Liver (tissue), 9 donors: ENCODE measurements around the gene FNDC8. TPM values are rescaled to one million over a fixed set of nuclear protein-coding genes. Genes with fewer than 3 reads are reported as not detected.
"Not testable (repeated sequence)": the region's sequence is repeated elsewhere in the genome, so short reads cannot be mapped to it uniquely, and the experiment has no call there.

Experiments
- DNase-seq: peaks from one replicate; pipeline ENCODE4 v3.0.0-alpha.2; 2017; ENCODE audit warnings: low spot score
- H3K27ac ChIP-seq, 2 donors: one replicate each; pipeline ENCODE4 v1.7.0; 2013; ENCODE audit warnings: inconsistent platforms in 2 of 2, low read length in 2 of 2, control low read depth in 1 of 2, low read depth in 1 of 2, mild to moderate bottlenecking in 1 of 2
- H3K27me3 ChIP-seq, 4 donors: one replicate each; pipeline versions ENCODE4 v1.6.1 to v1.7.0; 2013; ENCODE audit warnings: low read length in 3 of 4, inconsistent platforms in 1 of 4, mild to moderate bottlenecking in 1 of 4, moderate library complexity in 1 of 4; ENCODE audit not compliant: control insufficient read depth in 4 of 4, insufficient read depth in 4 of 4
- H3K36me3 ChIP-seq, 4 donors: one replicate each; pipeline versions ENCODE4 v1.6.1 to v1.7.0; 2013; ENCODE audit warnings: low read length in 3 of 4, mild to moderate bottlenecking in 3 of 4, low read depth in 1 of 4, moderate library complexity in 1 of 4; ENCODE audit not compliant: control insufficient read depth in 4 of 4, insufficient read depth in 3 of 4
- H3K4me1 ChIP-seq, 4 donors: one replicate each; pipeline versions ENCODE4 v1.6.1 to v1.7.0; 2013; ENCODE audit warnings: low read length in 3 of 4, mild to moderate bottlenecking in 3 of 4, moderate library complexity in 1 of 4; ENCODE audit not compliant: control insufficient read depth in 4 of 4, insufficient read depth in 4 of 4
- H3K4me3 ChIP-seq, 3 donors: one replicate each; pipeline versions ENCODE4 v1.6.1 to v1.7.0; 2013; ENCODE audit warnings: low read length in 3 of 3, control low read depth in 1 of 3, low read depth in 1 of 3, mild to moderate bottlenecking in 1 of 3
- H3K9ac ChIP-seq, 2 donors: one replicate each; pipeline ENCODE4 v1.7.0; 2013; ENCODE audit warnings: low read length in 2 of 2, mild to moderate bottlenecking in 2 of 2, moderate library complexity in 2 of 2, control low read depth in 1 of 2, low read depth in 1 of 2
- H3K9me3 ChIP-seq, 4 donors: one replicate each; pipeline versions ENCODE4 v1.6.1 to v1.7.0; 2013; ENCODE audit warnings: low read length in 3 of 4; ENCODE audit not compliant: control insufficient read depth in 4 of 4
- FOXA1 ChIP-seq: IDR thresholded peaks from 2 replicates; pipeline ENCODE4 v1.6.1; 2016; ENCODE audit warnings: antibody characterized with exemption
- GABPA ChIP-seq, 2 donors: IDR thresholded peaks in 1 of 2; conservative IDR thresholded peaks in 1 of 2; 2 replicates each; pipeline ENCODE4 v1.6.1; 2016; ENCODE audit warnings: antibody characterized with exemption in 2 of 2, mild to moderate bottlenecking in 1 of 2, moderate library complexity in 1 of 2
- HNF4A ChIP-seq, 2 donors: conservative IDR thresholded peaks; 2 replicates each; pipeline ENCODE4 v1.6.1; 2016; ENCODE audit warnings: antibody characterized with exemption in 2 of 2, mild to moderate bottlenecking in 2 of 2
- HNF4G ChIP-seq: IDR thresholded peaks from 2 replicates; pipeline ENCODE4 v1.6.1; 2016; ENCODE audit warnings: antibody characterized with exemption
- JUND ChIP-seq, 2 donors: IDR thresholded peaks; 2 replicates each; pipeline ENCODE4 v1.6.1; 2016; ENCODE audit warnings: antibody characterized with exemption in 2 of 2
- NR2F2 ChIP-seq: IDR thresholded peaks from 2 replicates; pipeline ENCODE4 v1.6.1; 2016; ENCODE audit warnings: antibody characterized with exemption
- RAD21 ChIP-seq, 2 donors: IDR thresholded peaks; 2 replicates each; pipeline ENCODE4 v1.6.1; 2016; ENCODE audit warnings: antibody characterized with exemption in 2 of 2, mild to moderate bottlenecking in 2 of 2
- RXRA ChIP-seq, 2 donors: IDR thresholded peaks; 2 replicates each; pipeline ENCODE4 v1.6.1; 2017 to 2018; ENCODE audit warnings: antibody characterized with exemption in 2 of 2, mild to moderate bottlenecking in 1 of 2
- SP1 ChIP-seq: IDR thresholded peaks from 2 replicates; pipeline ENCODE4 v1.6.1; 2018; ENCODE audit warnings: antibody characterized with exemption, mild to moderate bottlenecking
- TAF1 ChIP-seq: conservative IDR thresholded peaks from 2 replicates; pipeline ENCODE4 v1.6.1; 2016; ENCODE audit warnings: antibody characterized with exemption, mild to moderate bottlenecking
- YY1 ChIP-seq: IDR thresholded peaks from 2 replicates; pipeline ENCODE4 v1.6.1; 2016; ENCODE audit warnings: antibody characterized with exemption, mild to moderate bottlenecking
- WGBS: extraction: QIAGEN DNeasy Blood & Tissue Kit; methylation state at CpG from one replicate; pipeline ENCODE4 v1.1.7; 2013; 5-methylcytosine and 5-hydroxymethylcytosine counted together
- polyA plus RNA-seq, 2 donors: library from polyadenylated mRNA; stranded (reverse) in 1 of 2; unstranded in 1 of 2; fragments of 200-250 nt in 1 of 2; fragments of >200 nt in 1 of 2; fragmentation: Nextera tagmentation in 1 of 2; extraction: Ambion mirVana in 1 of 2; gene quantifications; one replicate each; pipeline versions ENCODE4 v1.2.1 to v1.2.3, GENCODE V29; 2013 to 2015
- total RNA-seq, 2 donors: library from RNA; depleted of rRNA; stranded (reverse); fragments of >200 nt; gene quantifications; one replicate each; pipeline ENCODE4 v1.2.3, GENCODE V29; 2014
- TF ChIP-seq, protein P1 (sequence below): IDR thresholded peaks from 2 replicates; pipeline ENCODE4 v1.6.1; 2016; ENCODE audit warnings: antibody characterized with exemption
- TF ChIP-seq, protein P2 (sequence below): IDR thresholded peaks from 2 replicates; pipeline ENCODE4 v1.6.1; 2016; ENCODE audit warnings: antibody characterized with exemption
- TF ChIP-seq, protein P3 (sequence below): fragments of 150-350 bp; IDR thresholded peaks from 2 replicates; pipeline ENCODE4 v1.5.1; 2017; ENCODE audit warnings: improper control_type of control experiment, low read depth, low read length; ENCODE audit not compliant: missing input control
- TF ChIP-seq, protein P4 (sequence below): IDR thresholded peaks from 2 replicates; pipeline ENCODE4 v1.6.1; 2016; ENCODE audit warnings: antibody characterized with exemption
- TF ChIP-seq, protein P5 (sequence below): IDR thresholded peaks from 2 replicates; pipeline ENCODE4 v1.6.1; 2016; ENCODE audit warnings: antibody characterized with exemption, mild to moderate bottlenecking
- donor health status: healthy.
- donor health status: healthy.
- donor health status: healthy.
- donor health status: healthy.
- donor health status: healthy.

FNDC8 gene
- total and polyA plus RNA-seq, 4 donors: not detected

DNA sequence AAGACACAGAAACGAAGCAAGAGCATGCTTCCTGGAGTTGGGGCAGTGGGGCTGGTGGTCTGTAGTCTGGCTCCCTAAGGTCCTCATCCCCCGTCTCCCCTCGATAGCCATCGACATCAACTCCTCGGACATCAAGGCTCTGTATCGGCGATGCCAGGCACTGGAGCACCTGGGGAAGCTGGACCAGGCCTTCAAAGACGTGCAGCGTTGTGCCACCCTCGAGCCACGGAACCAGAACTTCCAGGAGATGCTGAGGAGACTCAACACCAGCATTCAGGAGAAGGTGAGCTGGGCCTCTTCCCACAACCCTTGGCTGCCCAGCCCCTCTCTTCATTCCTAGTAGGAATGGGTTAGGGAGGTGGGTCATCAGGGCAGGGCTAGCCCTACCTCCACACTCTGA is 28.5 kb downstream of the FNDC8 start (continued):
- TF ChIP-seq, protein P1, sequence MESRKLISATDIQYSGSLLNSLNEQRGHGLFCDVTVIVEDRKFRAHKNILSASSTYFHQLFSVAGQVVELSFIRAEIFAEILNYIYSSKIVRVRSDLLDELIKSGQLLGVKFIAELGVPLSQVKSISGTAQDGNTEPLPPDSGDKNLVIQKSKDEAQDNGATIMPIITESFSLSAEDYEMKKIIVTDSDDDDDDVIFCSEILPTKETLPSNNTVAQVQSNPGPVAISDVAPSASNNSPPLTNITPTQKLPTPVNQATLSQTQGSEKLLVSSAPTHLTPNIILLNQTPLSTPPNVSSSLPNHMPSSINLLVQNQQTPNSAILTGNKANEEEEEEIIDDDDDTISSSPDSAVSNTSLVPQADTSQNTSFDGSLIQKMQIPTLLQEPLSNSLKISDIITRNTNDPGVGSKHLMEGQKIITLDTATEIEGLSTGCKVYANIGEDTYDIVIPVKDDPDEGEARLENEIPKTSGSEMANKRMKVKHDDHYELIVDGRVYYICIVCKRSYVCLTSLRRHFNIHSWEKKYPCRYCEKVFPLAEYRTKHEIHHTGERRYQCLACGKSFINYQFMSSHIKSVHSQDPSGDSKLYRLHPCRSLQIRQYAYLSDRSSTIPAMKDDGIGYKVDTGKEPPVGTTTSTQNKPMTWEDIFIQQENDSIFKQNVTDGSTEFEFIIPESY: no peak
- TF ChIP-seq RAD21 (IDR thresholded peaks at IDR 0.05) (no peak), SP1 (no peak), RXRA (IDR thresholded peaks at IDR 0.05) (no peak), JUND (IDR thresholded peaks at IDR 0.05) (no peak), HNF4G (no peak), NR2F2 (no peak), FOXA1 (no peak), HNF4A (conservative IDR thresholded peaks at IDR 0.05) (no peak)
- TF ChIP-seq, protein P2, sequence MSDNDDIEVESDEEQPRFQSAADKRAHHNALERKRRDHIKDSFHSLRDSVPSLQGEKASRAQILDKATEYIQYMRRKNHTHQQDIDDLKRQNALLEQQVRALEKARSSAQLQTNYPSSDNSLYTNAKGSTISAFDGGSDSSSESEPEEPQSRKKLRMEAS: no peak
- TF ChIP-seq, protein P3, sequence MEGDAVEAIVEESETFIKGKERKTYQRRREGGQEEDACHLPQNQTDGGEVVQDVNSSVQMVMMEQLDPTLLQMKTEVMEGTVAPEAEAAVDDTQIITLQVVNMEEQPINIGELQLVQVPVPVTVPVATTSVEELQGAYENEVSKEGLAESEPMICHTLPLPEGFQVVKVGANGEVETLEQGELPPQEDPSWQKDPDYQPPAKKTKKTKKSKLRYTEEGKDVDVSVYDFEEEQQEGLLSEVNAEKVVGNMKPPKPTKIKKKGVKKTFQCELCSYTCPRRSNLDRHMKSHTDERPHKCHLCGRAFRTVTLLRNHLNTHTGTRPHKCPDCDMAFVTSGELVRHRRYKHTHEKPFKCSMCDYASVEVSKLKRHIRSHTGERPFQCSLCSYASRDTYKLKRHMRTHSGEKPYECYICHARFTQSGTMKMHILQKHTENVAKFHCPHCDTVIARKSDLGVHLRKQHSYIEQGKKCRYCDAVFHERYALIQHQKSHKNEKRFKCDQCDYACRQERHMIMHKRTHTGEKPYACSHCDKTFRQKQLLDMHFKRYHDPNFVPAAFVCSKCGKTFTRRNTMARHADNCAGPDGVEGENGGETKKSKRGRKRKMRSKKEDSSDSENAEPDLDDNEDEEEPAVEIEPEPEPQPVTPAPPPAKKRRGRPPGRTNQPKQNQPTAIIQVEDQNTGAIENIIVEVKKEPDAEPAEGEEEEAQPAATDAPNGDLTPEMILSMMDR: no peak

DNA sequence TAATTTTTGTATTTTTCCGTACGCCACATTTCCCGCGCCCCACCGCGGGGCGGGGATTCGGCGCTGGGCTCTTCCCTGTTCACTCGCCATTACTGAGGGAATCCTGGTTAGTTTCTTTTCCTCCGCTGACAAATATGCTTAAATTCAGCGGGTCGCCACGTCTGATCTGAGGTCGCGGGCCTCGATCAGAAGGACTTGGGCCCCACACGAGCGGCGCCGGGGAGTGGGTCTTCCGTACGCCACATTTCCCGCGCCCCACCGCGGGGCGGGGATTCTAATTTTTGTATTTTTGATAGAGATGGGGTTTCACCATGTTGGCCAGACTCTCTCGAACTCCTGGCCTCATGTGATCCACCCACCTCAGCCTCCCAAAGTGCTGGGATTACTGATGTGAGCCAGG is 29.7 kb downstream of the FNDC8 start:
- not testable (repeated sequence) for H3K9ac ChIP-seq, H3K9me3 ChIP-seq, H3K4me3 ChIP-seq, H3K27ac ChIP-seq, H3K27me3 ChIP-seq, DNase-seq, H3K4me1 ChIP-seq, H3K36me3 ChIP-seq
- 88% methylated on average over 29 of the region's 29 CpGs for WGBS

DNA sequence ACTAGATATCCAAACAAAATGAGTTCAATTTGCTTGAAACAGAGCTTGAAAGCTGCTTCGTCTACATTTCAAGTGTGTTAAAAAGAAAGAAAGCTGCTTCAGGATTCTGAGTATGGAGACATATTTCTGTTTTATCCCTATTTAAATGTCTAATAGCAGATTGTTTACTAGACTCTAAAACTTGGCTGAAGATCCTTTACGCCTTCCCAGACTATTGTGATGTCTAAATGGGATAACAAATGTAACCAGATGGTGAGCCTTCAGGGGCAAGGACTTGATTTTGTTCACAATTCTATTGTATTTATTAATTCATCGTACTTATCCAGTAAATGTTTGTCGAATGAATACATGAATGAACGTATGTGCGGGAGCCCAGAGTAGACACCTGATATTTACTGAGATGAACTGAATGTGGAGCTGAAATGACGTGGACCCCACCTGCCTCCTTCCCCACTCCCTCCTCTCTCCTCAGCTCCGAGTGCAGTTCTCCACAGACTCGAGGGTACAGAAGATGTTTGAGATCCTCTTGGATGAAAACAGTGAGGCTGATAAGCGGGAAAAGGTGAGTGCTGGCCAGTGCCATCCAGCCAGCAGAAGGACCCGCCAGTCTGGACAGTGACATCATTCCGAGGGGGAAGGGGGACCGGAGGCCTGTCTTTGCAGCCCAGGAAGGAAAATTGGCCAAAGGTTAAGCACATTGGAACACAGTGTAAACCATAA is 31.2 kb downstream of the FNDC8 start:
- Histone ChIP-seq H3K9me3 (no peaks in the 10 kb centered on the region), H3K4me1 (no peaks in the 10 kb centered on the region), H3K9ac (no peak overlapping the region), H3K4me3 (no peak overlapping the region), H3K27ac (no peak overlapping the region), H3K27me3 (peaks cover 0 to 3% (median 0%) of the 10 kb centered on the region in 4 donors), H3K36me3 (no peaks in the 10 kb centered on the region)
- DNase-seq: no peak
- 59% methylated on average over 13 of the region's 13 CpGs for WGBS
- TF ChIP-seq GABPA (IDR thresholded peaks at IDR 0.05 in 1 of 2, conservative IDR thresholded peaks at IDR 0.05 in 1 of 2) (no peak), HNF4G (no peak), FOXA1 (no peak), TAF1 (no peak), SP1 (no peak), YY1 (no peak), JUND (IDR thresholded peaks at IDR 0.05) (no peak)
- TF ChIP-seq, protein P4, sequence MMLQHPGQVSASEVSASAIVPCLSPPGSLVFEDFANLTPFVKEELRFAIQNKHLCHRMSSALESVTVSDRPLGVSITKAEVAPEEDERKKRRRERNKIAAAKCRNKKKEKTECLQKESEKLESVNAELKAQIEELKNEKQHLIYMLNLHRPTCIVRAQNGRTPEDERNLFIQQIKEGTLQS: no peak
- TF ChIP-seq, protein P1: no peak
- TF ChIP-seq, protein P5, sequence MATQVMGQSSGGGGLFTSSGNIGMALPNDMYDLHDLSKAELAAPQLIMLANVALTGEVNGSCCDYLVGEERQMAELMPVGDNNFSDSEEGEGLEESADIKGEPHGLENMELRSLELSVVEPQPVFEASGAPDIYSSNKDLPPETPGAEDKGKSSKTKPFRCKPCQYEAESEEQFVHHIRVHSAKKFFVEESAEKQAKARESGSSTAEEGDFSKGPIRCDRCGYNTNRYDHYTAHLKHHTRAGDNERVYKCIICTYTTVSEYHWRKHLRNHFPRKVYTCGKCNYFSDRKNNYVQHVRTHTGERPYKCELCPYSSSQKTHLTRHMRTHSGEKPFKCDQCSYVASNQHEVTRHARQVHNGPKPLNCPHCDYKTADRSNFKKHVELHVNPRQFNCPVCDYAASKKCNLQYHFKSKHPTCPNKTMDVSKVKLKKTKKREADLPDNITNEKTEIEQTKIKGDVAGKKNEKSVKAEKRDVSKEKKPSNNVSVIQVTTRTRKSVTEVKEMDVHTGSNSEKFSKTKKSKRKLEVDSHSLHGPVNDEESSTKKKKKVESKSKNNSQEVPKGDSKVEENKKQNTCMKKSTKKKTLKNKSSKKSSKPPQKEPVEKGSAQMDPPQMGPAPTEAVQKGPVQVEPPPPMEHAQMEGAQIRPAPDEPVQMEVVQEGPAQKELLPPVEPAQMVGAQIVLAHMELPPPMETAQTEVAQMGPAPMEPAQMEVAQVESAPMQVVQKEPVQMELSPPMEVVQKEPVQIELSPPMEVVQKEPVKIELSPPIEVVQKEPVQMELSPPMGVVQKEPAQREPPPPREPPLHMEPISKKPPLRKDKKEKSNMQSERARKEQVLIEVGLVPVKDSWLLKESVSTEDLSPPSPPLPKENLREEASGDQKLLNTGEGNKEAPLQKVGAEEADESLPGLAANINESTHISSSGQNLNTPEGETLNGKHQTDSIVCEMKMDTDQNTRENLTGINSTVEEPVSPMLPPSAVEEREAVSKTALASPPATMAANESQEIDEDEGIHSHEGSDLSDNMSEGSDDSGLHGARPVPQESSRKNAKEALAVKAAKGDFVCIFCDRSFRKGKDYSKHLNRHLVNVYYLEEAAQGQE: no peak
- TF ChIP-seq, protein P3: no peak
- TF ChIP-seq, protein P2: no peak
